ENCODE measurements around the gene KLK13.

DNA sequence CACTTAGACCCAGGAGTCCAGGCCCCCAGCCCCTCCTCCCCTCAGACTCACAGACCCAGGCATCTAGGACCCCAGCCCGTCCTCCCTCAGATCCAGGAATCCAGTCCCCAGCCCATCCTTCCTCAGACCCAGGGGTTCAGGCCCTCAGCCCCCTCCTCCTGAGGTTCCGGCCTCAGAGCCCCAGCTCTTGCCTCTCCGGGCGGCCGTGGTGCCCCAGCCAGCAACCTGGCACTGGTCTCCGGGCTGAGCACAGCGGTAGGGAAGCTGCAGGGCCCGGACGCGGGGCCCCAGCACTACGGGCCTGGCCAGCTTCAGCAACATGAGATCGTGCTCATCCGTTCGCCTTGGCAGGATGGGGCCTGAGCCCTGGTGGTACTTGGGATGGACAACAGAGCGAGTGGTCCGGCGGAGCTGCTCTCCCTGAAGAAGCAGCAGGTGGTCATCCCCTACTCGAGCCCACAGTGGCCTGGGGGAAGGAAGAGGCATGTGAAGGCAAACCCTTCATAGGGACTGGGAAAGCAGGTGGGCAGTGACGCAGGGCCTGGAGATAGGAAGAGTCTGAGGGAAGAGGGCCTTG, 49.1 kb downstream of the KLK13 start:
- no peak for TF ChIP-seq POLR2A (IDR thresholded peaks at IDR 0.05; ENCODE audit: low read depth, low read length)
- TF ChIP-seq POLR2AphosphoS5 (IDR thresholded peaks at IDR 0.05; ENCODE audit: low read depth, low read length) = no peak
- TF ChIP-seq TAF1 (IDR thresholded peaks at IDR 0.05; ENCODE audit: borderline replicate concordance, low read depth, low read length) = no peak

Data from GM12892 (cell line).